Thyroid gland (tissue), 4 donors: ENCODE results near the gene ZNF598.

Source experiments
- POLR2A ChIP-seq, 2 donors: fragments of 450-650 bp; IDR thresholded peaks; one replicate each; pipeline ENCODE4 v1.6.1; 2017; ENCODE audit warnings: antibody characterized with exemption in 2 of 2, mild to moderate bottlenecking in 2 of 2, moderate library complexity in 1 of 2
- TF ChIP-seq, protein P1 (sequence below), 6 experiments: fragments of 200-600 bp in 3 of 6; fragments of 450-650 bp in 3 of 6; sonication (generic) in 3 of 6; IDR thresholded peaks; one replicate each; pipeline ENCODE4 v1.5.1; 2016 to 2019; ENCODE audit warnings: antibody characterized with exemption in 6 of 6, mild to moderate bottlenecking in 2 of 6, inconsistent platforms in 1 of 6, moderate library complexity in 1 of 6

DNA sequence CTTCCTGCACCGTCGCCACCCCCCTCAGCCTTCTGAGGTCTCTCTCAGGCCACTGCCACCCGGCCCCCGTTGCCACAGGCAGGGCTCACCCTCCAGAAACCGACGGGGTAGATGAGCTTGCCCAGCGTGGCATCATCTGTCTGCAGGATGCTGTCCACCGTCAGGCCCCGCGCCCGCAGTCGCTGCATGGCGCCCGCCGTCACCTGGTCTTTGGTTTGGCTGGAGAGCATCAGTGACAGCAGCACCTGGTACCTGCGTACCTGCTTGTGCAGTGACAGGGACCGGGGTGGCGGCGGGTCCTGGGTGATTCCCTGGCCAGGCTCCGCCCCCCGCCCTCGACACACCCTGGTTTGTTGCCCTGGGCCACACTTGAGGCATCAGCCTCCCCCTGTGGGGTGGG is 34.9 kb upstream of the ZNF598 start:
- TF ChIP-seq, protein P1, sequence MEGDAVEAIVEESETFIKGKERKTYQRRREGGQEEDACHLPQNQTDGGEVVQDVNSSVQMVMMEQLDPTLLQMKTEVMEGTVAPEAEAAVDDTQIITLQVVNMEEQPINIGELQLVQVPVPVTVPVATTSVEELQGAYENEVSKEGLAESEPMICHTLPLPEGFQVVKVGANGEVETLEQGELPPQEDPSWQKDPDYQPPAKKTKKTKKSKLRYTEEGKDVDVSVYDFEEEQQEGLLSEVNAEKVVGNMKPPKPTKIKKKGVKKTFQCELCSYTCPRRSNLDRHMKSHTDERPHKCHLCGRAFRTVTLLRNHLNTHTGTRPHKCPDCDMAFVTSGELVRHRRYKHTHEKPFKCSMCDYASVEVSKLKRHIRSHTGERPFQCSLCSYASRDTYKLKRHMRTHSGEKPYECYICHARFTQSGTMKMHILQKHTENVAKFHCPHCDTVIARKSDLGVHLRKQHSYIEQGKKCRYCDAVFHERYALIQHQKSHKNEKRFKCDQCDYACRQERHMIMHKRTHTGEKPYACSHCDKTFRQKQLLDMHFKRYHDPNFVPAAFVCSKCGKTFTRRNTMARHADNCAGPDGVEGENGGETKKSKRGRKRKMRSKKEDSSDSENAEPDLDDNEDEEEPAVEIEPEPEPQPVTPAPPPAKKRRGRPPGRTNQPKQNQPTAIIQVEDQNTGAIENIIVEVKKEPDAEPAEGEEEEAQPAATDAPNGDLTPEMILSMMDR (IDR thresholded peaks at IDR 0.05), result no peak
- no peak for TF ChIP-seq POLR2A (IDR thresholded peaks at IDR 0.05)
